ENCODE results near the gene PTPRM.

DNA sequence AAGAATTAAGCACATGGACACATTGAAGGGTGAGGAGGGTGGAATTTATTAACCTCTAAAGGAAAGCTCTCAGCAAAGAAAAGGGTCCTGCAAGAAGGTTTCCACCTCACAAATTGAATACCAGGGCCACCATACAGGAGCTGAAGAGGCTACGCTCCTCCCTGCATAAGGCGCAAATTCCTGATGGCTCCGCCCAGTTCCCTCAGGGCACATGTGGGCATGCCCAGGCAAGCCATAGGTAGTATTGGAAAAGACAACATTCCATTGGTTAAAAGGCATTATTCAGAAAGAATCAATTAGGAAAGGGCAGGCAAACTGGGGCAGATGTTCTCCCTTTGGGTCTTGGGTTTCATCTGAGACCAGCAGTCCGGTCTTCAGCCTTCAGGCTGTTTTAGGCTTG is 161.2 kb downstream of the PTPRM start:
- TF ChIP-seq, protein P1, sequence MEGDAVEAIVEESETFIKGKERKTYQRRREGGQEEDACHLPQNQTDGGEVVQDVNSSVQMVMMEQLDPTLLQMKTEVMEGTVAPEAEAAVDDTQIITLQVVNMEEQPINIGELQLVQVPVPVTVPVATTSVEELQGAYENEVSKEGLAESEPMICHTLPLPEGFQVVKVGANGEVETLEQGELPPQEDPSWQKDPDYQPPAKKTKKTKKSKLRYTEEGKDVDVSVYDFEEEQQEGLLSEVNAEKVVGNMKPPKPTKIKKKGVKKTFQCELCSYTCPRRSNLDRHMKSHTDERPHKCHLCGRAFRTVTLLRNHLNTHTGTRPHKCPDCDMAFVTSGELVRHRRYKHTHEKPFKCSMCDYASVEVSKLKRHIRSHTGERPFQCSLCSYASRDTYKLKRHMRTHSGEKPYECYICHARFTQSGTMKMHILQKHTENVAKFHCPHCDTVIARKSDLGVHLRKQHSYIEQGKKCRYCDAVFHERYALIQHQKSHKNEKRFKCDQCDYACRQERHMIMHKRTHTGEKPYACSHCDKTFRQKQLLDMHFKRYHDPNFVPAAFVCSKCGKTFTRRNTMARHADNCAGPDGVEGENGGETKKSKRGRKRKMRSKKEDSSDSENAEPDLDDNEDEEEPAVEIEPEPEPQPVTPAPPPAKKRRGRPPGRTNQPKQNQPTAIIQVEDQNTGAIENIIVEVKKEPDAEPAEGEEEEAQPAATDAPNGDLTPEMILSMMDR (conservative IDR thresholded peaks at IDR 0.05; ENCODE audit: low read length) = no peak
- no peak for TF ChIP-seq EZH2phosphoT487 (IDR thresholded peaks at IDR 0.05; ENCODE audit: borderline replicate concordance)

Measured in Loucy (cell line).